ENCODE results near the gene LOXHD1.

The LOXHD1 gene

DNA sequence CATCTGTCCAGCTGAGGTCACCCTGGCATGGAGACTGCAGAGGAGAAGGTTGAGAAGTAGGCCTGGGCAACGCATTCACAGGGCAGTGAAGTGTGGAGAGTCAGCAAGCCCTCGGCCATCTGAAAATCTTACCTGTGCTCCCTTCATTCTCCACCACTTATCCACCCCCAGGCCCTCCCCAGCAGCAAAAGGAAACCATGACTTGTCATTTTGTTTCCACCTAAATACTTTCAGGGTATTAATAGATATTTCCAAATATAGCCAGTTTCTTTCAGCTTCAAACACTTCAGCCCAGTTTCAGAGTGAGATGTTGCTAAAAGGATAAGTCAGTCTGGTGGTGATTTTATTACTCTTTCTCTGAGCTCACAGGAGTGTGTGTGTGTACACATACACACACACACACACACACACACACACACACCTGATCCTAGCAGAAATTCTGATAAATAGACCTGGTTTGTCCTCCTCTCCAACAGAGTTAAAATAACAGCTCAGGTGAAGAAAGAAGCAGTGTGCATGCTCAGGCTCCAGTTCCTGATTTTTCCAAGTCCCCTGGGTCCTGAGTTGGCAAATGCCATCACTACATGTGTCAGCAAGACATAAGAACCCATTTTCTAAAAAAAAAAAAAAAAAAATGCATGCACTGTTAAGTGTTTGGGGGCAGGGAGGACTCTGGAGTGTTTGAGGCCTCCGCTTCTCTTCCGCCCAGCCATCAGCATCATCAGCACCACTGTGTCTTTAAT, 82.8 kb downstream of the LOXHD1 start:
- no peak for DNase-seq

DNA sequence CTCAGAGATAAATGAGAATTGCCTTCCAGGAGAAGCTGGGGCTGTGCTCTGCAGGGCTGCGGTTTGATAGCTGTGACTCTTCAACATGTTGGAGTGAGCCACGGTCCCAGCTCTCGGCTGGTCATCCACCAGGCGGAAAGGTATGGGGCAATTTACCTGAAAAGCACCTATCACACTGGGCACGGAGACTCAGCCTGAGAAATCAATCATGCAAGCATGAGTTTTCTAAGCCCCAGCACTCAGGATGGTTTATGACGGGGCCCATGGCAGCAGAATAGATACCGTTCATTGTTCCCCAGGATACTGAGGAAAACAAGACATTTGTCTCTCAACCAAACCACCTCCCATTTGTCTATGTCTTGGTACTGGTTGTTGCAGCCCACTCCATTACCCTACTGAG, 83.9 kb downstream of the LOXHD1 start:
- DNase-seq = no peak

DNA sequence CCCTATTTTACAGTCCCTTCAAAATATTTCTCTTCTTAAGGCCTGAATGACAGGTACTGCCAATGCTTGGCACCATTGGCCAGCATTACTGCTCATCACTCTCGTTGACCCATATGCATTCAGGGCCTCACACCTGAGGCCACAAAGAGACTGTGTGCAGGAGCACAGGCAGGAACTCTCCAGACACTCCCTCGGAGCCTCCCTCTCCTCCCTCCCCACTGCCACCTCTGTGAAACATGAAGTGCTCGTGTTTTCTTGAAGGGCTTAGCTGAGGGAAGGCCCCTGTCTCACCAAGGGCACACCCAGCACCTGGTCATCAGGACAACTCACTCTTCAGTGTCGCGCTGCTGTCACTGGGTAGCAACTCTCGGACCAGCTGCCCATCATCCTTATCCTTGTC, 85.3 kb downstream of the LOXHD1 start:
- no peak for DNase-seq

DNA sequence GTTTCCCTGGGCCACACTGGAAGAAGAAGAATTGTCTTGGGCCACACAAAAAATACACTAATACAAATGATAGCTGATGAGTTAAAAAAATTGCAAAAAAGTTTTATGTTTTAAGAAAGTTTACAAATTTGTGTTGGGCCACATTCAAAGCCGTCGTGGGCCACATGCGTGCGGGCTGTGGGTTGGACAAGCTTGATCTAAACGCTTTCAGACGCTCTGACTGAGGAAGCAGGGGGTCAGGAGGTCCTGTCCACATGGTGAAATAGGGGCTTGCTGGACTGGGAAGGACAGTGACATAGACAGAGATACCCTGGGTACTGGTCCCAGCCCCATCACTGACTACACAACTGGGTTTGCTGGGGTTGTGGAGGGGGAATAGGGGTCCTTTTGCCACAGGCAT, 86.4 kb downstream of the LOXHD1 start:
- no peak for DNase-seq

DNA sequence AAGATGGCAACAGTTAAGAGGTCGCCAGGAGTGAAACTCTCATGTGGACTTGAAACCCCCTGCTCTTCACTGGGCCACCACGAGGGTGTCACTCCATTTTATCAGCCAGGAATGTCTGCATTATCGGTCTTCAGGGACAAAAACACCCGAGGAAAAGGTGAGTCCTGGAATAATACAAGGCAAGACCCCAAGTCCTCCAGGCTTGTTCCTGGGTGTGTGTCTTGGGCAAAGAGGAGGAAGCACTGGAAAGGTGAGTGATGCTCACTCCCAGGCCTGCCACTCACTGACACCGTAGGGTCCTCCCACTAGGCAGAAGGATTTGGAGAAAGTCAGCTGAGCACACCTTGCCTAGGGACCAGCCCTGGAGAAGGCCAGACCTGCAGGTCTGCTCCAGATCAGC, 86.9 kb downstream of the LOXHD1 start:
- no peak for DNase-seq

DNA sequence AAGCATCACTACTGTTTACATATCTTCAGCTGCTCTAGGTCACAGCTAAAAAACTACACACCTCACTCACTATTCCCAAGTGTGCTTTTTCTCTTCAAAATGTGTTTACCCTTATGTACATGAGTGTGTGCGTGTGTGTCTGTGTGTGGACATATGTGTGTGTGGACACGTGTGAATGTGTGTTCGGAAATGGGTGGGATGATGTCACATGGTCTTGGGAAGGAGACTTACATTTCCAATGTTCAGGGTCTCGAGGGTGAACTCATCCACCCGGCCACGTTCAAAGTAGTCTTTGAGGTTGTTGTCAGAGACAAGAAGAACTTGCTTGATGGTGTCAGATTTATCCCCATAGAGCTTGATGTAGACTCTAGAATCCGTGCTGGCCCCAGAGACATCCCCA, 87.8 kb downstream of the LOXHD1 start:
- no peak for DNase-seq

DNA sequence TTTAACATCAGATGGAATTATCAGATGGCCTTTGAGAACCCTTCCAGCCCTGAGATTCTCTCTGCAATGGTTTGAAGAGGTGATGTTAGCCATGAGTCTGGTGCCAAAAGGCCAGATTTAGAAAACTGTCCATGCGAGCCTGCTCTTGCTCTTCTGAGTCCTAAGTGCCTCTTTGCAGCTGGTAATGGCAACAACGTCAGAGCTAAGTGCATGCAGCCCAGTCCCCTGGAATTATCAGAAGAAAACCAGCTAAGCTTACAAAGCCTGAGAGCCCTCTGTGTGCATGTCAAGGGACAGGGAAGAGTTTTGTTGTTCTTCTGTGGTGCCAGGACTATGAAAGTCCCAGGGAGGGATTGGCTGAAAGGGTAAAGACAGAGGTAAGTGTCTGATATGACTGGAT, 89.8 kb downstream of the LOXHD1 start:
- DNase-seq = no peak

DNA sequence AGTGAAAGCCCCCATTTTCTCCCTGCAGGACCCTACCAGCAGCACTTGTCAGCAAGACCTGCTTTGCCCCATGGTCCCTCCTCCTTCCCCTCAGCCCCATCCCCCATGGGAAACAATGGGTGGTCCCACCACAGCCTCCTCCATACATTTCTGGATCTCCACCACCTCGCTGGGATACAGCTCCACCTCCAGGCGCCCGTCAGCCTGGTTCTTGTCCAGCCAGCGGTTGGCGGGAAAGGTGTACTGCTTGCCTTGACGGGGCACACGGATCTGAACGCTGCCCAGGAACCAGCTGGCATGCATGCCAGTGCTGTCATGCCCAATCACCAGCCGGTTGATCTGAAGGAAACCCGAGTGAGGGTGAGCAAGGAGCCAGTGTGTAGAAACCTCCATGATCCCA, 90.9 kb downstream of the LOXHD1 start:
- no peak for DNase-seq

DNA sequence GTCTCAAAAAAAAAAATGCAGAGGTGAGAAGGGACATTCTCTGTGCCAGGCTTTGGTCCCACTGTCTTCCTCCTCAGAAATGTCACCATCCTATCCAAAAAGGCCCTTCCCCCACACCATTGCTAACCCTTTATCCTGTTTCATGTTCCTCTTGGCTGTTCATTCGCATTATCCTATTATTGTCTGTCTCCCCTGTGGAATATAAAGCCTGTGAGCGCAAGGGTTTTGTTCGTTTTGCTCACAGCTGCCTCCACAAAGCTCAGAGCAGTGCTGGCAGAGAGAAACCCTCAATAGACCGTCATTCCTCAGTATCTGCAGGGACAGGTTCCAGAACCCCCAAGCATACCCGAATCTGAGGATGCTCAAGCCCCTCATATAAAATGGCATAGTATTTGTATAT, 91.8 kb downstream of the LOXHD1 start:
- DNase-seq = no peak

DNA sequence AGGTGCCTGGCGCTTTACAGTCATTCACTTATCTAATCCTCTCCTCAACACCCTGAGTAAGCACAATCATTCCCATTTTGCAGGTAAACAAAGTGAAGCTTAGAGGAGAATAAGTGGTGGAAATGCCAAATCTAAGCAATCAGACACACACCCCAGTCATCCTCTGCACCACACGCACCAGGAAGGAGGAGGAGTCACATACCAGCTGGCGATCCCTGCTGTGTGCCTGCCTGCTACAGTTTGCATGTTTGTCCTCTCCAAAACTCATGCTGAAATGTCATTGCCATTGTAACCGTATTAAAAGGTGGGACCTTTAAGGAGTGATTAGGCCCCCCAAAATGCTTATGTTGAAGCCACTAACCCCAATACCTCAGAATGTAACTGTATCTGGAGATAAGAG, 93.7 kb downstream of the LOXHD1 start:
- no peak for DNase-seq

DNA sequence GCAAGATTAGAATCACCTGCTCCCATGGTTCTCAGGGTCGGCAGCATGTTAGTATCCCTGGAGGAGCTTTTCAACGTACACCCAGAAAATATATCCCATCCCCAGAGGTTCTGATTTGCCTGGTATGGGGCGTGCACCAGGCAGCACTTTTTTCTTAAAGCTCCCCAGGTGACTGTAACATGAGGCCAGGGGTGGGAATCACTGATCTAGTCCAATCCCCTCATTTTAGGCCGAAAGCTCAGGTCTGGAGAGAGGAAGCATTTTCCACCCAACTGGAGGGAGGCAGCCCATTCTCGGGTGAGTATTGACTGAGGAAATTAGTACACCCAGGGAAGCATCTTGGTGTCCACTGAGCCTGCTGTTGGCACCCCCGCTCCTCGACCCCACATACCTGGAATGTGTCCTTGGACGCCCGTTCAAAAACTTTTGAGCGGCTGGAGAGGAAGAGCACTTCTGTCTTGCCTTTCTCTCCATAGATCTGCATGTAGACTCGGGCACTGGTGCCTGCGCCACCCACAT, 94.3 kb downstream of the LOXHD1 start:
- no peak for DNase-seq

DNA sequence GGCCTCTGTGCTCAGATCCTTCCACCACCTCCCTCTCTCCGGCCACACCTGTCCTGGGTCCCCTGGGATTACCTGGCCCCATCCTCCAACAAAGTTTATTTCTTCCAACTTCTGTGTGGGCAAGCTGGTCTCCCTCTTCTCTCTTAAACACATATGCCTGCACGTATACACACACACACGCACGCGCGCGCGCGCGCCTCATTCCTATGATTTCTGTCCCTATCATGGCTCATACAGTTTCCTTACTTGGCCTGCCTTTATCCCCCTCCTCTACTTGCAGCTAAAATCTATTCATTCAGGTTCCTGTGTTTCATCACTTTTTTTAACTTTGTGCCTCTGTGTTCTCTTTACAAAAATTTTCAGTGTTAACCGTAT, 96.4 kb downstream of the LOXHD1 start:
- no peak for DNase-seq

DNA sequence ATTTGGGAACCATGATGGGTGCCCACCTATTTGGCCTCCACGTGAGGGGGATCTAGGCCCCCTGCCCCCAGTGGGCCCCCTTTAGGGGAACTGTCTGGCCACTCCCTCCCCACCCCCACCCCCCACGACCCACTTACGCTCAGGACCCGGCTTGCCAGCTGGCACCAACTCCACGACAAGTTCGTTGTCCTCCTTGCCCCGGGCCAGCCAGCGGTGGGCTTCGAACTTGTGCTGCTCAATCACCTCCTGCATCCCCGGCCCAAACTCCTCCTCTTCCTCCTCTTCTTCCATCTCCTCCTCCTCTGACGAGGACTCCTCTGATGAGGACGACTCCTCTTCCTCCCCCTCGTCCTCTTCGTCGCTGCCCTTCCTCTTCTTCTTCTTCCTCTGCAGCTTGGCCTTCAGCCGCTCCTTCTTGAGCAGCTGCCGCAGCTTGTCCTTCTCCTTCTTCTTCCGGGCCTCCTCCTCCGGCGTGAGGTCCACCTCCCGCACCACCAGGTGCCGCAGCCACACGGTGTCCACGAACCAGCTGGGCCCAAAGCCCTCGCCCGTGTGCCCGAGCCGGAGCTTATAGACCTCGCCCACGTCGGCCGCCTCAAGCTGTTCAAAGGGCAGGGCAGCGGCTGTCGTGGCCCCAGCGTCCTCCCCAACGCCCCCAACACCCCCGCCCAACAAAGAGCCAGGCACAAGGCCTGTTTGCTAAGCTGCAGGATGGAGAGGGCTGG, 96.9 kb downstream of the LOXHD1 start:
- no peak for DNase-seq

DNA sequence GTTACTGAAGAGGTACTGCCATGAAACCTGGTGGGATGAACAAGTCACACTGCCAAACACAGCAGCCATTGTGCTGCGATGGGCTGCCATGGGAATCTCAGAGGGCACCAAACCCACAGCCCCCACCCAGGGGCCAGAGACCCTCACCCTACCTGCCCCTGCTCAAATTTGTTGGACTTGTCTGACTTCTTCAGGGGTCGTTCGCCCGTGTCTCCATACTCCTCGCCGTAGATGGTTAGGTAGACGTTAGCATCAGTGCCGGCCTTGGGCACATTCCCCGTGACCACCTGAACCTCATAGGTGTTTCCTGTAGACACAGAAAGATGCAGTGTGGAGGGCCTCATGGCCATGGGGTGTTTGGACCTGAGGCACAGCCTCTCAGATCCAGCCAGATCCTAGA, 97.7 kb downstream of the LOXHD1 start:
- no peak for DNase-seq

DNA sequence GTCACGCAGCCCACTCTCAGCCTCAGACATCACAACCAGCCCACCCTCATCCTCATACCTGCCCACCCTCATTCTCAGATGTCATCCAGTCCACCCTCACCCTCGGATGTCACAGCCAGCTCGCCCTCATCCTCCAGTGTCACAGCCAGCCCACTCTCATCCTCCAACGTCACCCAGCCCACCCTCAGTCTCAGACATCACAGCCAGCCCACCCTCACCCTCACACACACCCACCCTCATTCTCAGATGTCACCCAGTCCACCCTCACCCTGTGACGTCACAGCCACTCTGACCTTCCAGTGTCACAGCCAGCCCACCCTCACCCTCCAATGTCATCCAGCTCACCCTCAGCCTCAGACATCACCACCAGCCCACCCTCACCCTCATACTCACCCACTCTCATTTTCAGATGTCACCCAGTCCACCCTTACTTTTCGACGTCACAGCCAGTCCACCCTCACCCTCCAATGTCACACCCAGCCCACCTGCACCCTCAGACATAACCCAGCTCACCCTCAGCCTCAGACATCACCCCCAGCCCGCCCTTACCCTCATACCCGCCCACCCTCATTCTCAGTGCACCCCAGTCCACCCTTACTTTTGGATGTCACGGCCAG, 100.3 kb downstream of the LOXHD1 start:
- no peak for DNase-seq

DNA sequence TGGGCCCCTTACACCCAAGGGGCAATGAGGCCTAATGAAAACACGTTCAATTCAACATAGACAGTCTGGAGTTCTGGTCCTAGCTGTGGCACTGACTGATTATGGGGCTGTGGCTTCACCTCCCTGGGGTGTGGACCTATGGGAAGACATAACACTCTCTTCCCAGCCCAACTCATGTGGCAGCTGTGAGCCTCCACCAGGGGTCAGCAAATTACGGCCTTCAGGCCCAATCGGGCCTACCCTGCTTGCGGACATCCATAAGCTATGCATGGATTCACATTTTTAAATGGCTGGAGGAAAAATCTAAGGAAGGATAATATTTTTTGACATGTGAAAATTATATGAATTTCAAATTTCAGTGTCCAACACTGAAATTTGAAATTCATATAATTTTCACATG, 101.3 kb downstream of the LOXHD1 start:
- DNase-seq = peak; percentile 21

DNA sequence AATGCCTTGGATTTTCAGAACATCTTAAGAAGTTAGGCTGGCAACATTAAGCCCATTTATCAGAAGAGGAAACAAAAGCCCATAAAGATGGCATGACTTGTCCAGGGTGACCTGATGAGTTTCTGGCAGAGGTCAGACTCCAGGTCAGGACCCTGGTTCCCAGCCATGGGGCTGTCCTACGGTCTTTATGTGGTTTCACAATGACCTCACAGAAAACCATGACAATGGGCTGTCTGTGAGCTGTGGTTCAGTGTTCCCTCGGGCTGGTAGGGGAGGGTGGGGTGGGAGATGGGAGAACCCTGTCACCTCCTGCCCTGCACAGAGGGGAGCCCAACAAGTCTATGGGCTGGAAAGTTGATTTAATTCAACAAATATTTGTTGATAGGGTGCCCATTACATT, 101.8 kb downstream of the LOXHD1 start:
- no peak for DNase-seq

DNA sequence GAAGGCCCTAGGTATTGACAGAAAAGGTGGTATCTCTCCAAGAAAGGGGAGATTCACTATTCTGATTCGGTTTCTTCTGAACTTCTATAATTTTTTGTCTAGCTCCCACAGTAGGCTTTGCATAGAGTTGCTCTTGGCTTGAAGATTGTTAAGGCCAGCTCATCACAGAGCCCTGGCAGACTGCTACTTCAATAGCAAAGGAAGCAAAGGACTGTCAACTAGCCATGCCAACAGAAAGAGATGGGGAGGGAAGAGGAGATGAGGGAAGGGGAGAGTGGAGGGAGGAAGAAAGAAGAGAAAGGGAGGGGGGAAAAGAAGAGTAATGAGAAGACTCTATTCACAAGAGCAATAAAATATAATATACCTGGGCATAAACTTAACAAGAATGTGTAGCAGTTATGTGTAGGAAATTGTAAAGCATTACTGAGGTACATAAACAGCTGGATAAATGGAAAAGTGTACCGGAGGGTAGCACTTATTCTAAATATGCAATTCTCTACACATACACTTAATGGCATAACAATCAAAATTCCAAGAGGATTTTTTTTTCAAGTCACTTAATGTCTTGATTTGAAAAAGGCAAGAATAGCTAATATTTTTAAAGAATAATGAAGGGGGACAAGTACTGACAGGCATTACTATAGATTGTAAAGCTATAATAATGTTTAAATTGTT, 102.5 kb downstream of the LOXHD1 start:
- no peak for DNase-seq

DNA sequence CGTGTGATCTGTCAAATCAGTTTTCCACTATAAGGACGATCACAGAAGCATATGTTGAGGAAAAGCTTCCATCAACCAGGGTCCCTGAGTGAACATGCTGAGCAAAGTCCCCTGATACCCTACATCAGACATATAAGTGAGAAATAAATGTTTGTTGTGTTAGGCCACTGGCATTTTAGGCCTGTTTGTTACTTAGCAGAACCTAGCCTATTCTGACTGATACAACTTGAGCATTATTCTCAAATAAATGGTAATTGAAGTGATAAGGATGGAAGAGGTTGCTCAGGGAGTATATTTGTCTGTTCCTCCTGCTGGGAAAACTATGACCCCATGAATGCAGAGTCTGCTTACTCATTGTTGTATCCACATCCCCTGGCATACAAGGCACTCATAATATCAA, 106.4 kb downstream of the LOXHD1 start:
- no peak for DNase-seq

DNA sequence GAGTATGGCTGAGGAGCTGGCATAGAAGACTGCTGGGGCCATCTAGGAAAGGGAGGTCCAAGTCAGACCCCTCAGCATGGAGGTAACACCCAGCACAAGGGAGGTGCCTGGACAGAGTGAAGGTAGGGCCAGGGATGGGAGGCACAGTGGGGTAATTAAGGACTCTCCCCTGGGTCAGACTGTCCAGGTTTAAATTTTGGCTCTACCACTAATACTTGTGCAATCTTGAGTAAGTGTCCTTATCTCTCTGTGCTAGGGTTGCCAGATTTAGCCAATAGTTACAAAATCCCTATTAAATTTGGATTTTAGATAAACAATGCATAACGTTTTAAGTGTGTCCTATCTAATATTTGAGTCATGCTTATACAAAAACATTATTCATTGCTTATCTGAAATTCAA, 109.5 kb downstream of the LOXHD1 start:
- DNase-seq = no peak

DNA sequence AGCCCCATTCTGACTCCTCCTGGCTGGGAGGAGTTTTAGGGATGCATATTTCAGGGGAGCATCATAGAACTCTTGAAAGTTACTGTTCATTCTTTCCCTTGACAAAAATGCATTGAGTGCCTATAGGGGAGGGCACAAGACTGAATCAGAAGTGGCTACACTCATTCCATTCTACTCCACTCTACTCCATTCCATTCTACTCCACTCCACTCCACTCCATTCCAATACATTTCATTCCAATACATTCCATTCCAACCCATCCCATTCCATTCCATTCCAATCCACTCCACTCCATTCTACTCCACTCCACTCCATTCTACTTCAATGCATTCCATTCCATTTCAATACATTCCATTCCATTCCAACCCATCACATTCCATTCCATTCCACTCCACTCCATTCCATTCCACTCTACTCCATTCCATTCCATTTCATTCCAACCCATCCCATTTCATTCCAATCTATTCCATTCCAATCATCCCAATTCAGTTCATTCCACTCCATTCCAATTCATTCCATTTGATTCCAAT, 110.8 kb downstream of the LOXHD1 start:
- DNase-seq = no peak

DNA sequence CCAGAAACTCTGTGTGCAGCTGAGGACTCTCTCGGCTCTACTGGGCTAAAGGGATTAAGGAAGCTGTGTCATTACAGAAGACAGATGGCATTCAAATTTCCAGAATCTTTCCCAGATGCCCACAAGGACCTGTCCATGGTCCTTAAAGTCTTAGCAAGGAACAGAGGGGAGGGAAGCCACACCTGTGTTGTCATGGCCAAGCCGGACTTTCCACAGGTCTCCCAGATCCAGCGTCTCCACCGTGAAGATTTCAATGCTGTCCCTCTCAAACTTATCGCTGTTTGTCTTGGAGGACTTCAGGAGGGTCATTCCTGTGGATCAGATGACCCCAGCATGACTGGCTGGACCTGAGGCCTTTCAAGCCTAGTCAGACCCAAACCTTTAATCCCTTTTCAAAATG, 114.5 kb downstream of the LOXHD1 start:
- no peak for DNase-seq

DNA sequence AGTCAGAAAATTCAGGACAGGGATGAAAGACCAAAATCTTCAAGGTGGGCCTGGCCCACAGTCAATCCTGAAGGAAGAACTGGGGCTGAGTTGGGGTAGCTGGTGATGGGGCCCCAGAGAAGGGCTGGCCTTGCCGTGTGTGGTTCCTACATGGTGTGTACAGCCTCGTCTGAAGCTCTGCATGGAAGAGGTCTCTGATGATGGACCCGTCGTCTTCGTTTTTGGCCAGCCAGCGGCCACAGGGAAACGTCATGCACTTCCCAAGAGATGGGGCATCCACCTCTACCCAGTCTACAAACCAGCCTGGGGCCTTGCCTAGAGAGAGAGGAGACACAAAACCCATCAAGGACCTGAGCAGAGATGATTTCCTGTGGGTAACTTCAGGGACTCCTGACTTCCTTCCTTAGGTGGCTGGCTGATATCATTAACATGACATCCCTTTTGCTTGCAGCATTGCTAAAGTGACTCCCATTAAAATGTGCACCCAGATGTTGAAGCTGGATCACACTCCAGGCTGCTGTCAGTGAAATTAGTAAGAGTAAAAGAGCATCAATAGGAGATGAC, 115.3 kb downstream of the LOXHD1 start:
- DNase-seq = no peak
